ENCODE measurements around the gene PYGO1. TPM values are rescaled to one million over a fixed set of nuclear protein-coding genes. Genes with fewer than 3 reads are reported as not detected.

The PYGO1 gene
- total RNA-seq (40.9 TPM), polyA plus RNA-seq (4.9 TPM)

GRCh38 chr15:55588070-55588814 lies at the start of gene PYGO1:
Gene PYGO1 (minus strand): TSS chr15:55588345. CDS start chr15:55587883, 462 bp downstream.
- WGBS = under 1% methylated on average over 107 of the region's 107 CpGs
- no peaks in the 10 kb centered on the region for H3K36me3 ChIP-seq (ENCODE audit: insufficient read depth)
- peak within 1 kb of the TSS; percentile 55 for H3K4me3 ChIP-seq (ENCODE audit: low read depth, low read length)
- no peak for DNase-seq (ENCODE audit: extremely low spot score)
- no peaks in the 10 kb centered on the region for H3K4me1 ChIP-seq (ENCODE audit: insufficient read depth)
- H3K27ac ChIP-seq (ENCODE audit: low read depth) = peak within 1 kb of the TSS; percentile 65

GRCh38 chr15:55637086-55637485 lies 48.9 kb upstream of the PYGO1 start:
- no peak overlapping the region for H3K4me3 ChIP-seq (ENCODE audit: low read depth, low read length)
- no peaks in the 10 kb centered on the region for H3K4me1 ChIP-seq (ENCODE audit: insufficient read depth)
- DNase-seq (ENCODE audit: extremely low spot score) = no peak
- WGBS = 95% methylated on average over 3 of the region's 3 CpGs
- no peaks in the 10 kb centered on the region for H3K36me3 ChIP-seq (ENCODE audit: insufficient read depth)
- H3K27ac ChIP-seq (ENCODE audit: low read depth) = no peak overlapping the region

GRCh38 chr15:55633731-55634130 lies 45.6 kb upstream of the PYGO1 start:
- Histone ChIP-seq H3K4me3 (ENCODE audit: low read depth, low read length) (no peak overlapping the region), H3K27ac (ENCODE audit: low read depth) (no peak overlapping the region), H3K4me1 (ENCODE audit: insufficient read depth) (no peaks in the 10 kb centered on the region), H3K36me3 (ENCODE audit: insufficient read depth) (no peaks in the 10 kb centered on the region)
- WGBS = 91% methylated on average over 1 of the region's 1 CpG
- DNase-seq (ENCODE audit: extremely low spot score) = no peak

GRCh38 chr15:55632434-55632833 lies 44.3 kb upstream of the PYGO1 start:
- Histone ChIP-seq H3K4me3 (ENCODE audit: low read depth, low read length) (no peak overlapping the region), H3K36me3 (ENCODE audit: insufficient read depth) (no peaks in the 10 kb centered on the region), H3K4me1 (ENCODE audit: insufficient read depth) (no peaks in the 10 kb centered on the region), H3K27ac (ENCODE audit: low read depth) (no peak overlapping the region)
- 92% methylated on average over 2 of the region's 2 CpGs for WGBS
- DNase-seq (ENCODE audit: extremely low spot score) = no peak

- no peaks in the 10 kb centered on the region for H3K4me1 ChIP-seq (ENCODE audit: insufficient read depth)
- H3K36me3 ChIP-seq (ENCODE audit: insufficient read depth) = no peaks in the 10 kb centered on the region
- H3K4me3 ChIP-seq (ENCODE audit: low read depth, low read length) = no peak overlapping the region
- WGBS = 73% methylated on average over 3 of the region's 3 CpGs
- no peak overlapping the region for H3K27ac ChIP-seq (ENCODE audit: low read depth)
- no peak for DNase-seq (ENCODE audit: extremely low spot score)
Observed at GRCh38 chr15:55630858-55631257, 42.7 kb upstream of the PYGO1 start.

GRCh38 chr15:55628369-55628730 lies 40.2 kb upstream of the PYGO1 start:
- Histone ChIP-seq H3K36me3 (ENCODE audit: insufficient read depth) (no peaks in the 10 kb centered on the region), H3K27ac (ENCODE audit: low read depth) (no peak overlapping the region), H3K4me3 (ENCODE audit: low read depth, low read length) (no peak overlapping the region), H3K4me1 (ENCODE audit: insufficient read depth) (no peaks in the 10 kb centered on the region)
- DNase-seq (ENCODE audit: extremely low spot score) = no peak
- 94% methylated on average over 2 of the region's 2 CpGs for WGBS

GRCh38 chr15:55627730-55628368 lies 39.7 kb upstream of the PYGO1 start:
- no peak for DNase-seq (ENCODE audit: extremely low spot score)
- Histone ChIP-seq H3K36me3 (ENCODE audit: insufficient read depth) (no peaks in the 10 kb centered on the region), H3K4me3 (ENCODE audit: low read depth, low read length) (no peak overlapping the region), H3K4me1 (ENCODE audit: insufficient read depth) (no peaks in the 10 kb centered on the region), H3K27ac (ENCODE audit: low read depth) (no peak overlapping the region)
- 55% methylated on average over 7 of the region's 7 CpGs for WGBS

- no peak for DNase-seq (ENCODE audit: extremely low spot score)
- Histone ChIP-seq H3K36me3 (ENCODE audit: insufficient read depth) (no peaks in the 10 kb centered on the region), H3K27ac (ENCODE audit: low read depth) (no peak overlapping the region), H3K4me3 (ENCODE audit: low read depth, low read length) (no peak overlapping the region), H3K4me1 (ENCODE audit: insufficient read depth) (no peaks in the 10 kb centered on the region)
- 82% methylated on average over 6 of the region's 6 CpGs for WGBS
Observed at GRCh38 chr15:55619783-55620182, 31.6 kb upstream of the PYGO1 start.

GRCh38 chr15:55618387-55618786 lies 30.2 kb upstream of the PYGO1 start:
- Histone ChIP-seq H3K4me3 (ENCODE audit: low read depth, low read length) (no peak overlapping the region), H3K4me1 (ENCODE audit: insufficient read depth) (no peaks in the 10 kb centered on the region), H3K36me3 (ENCODE audit: insufficient read depth) (no peaks in the 10 kb centered on the region), H3K27ac (ENCODE audit: low read depth) (no peak overlapping the region)
- no peak for DNase-seq (ENCODE audit: extremely low spot score)
- WGBS = 72% methylated on average over 4 of the region's 4 CpGs

- Histone ChIP-seq H3K4me1 (ENCODE audit: insufficient read depth) (no peaks in the 10 kb centered on the region), H3K36me3 (ENCODE audit: insufficient read depth) (no peaks in the 10 kb centered on the region), H3K4me3 (ENCODE audit: low read depth, low read length) (no peak overlapping the region), H3K27ac (ENCODE audit: low read depth) (no peak overlapping the region)
- DNase-seq (ENCODE audit: extremely low spot score) = no peak
- WGBS = 54% methylated on average over 1 of the region's 1 CpG
Observed at GRCh38 chr15:55615445-55615844, 27.3 kb upstream of the PYGO1 start.

GRCh38 chr15:55613727-55614126 lies 25.6 kb upstream of the PYGO1 start:
- Histone ChIP-seq H3K27ac (ENCODE audit: low read depth) (no peak overlapping the region), H3K4me1 (ENCODE audit: insufficient read depth) (no peaks in the 10 kb centered on the region), H3K4me3 (ENCODE audit: low read depth, low read length) (no peak overlapping the region), H3K36me3 (ENCODE audit: insufficient read depth) (no peaks in the 10 kb centered on the region)
- no peak for DNase-seq (ENCODE audit: extremely low spot score)
- 60% methylated on average over 4 of the region's 4 CpGs for WGBS

GRCh38 chr15:55606214-55606613 lies 18.1 kb upstream of the PYGO1 start:
- Histone ChIP-seq H3K36me3 (ENCODE audit: insufficient read depth) (no peaks in the 10 kb centered on the region), H3K4me1 (ENCODE audit: insufficient read depth) (no peaks in the 10 kb centered on the region), H3K27ac (ENCODE audit: low read depth) (no peak overlapping the region), H3K4me3 (ENCODE audit: low read depth, low read length) (no peak overlapping the region)
- DNase-seq (ENCODE audit: extremely low spot score) = no peak
- WGBS = 93% methylated on average over 5 of the region's 5 CpGs

- Histone ChIP-seq H3K27ac (ENCODE audit: low read depth) (no peak overlapping the region), H3K4me1 (ENCODE audit: insufficient read depth) (no peaks in the 10 kb centered on the region), H3K4me3 (ENCODE audit: low read depth, low read length) (no peak overlapping the region), H3K36me3 (ENCODE audit: insufficient read depth) (no peaks in the 10 kb centered on the region)
- 88% methylated on average over 5 of the region's 5 CpGs for WGBS
- DNase-seq (ENCODE audit: extremely low spot score) = no peak
Observed at GRCh38 chr15:55601374-55601773, 13.2 kb upstream of the PYGO1 start.

GRCh38 chr15:55599439-55599838 lies 11.3 kb upstream of the PYGO1 start:
- 86% methylated on average over 3 of the region's 3 CpGs for WGBS
- H3K4me3 ChIP-seq (ENCODE audit: low read depth, low read length) = no peak overlapping the region
- H3K36me3 ChIP-seq (ENCODE audit: insufficient read depth) = no peaks in the 10 kb centered on the region
- H3K27ac ChIP-seq (ENCODE audit: low read depth) = no peak overlapping the region
- no peaks in the 10 kb centered on the region for H3K4me1 ChIP-seq (ENCODE audit: insufficient read depth)
- no peak for DNase-seq (ENCODE audit: extremely low spot score)

Measured in urinary bladder (tissue), 4 donors.